ENCODE data around the gene USP12. TPM values are rescaled to one million over a fixed set of nuclear protein-coding genes. Genes with fewer than 3 reads are reported as not detected.

USP12 gene
- total RNA-seq, 1 donor from 2014 or later, result 30.5 TPM

- Histone ChIP-seq H3K9me3 (ENCODE audit: insufficient read depth, low read depth, low read length) (no peaks in the 10 kb centered on the region), H3K4me1 (ENCODE audit: insufficient read depth, low read length) (peaks cover 15% of the 10 kb centered on the region), H3K9ac (ENCODE audit: low read length) (peak overlapping the region; percentile 21), H3K79me2 (ENCODE audit: insufficient read depth, low read length) (no peaks in the 10 kb centered on the region), H3K4me2 (ENCODE audit: low read length) (peak overlapping the region; percentile 59), H3K27me3 (ENCODE audit: insufficient read depth, low read length) (peaks cover 10% of the 10 kb centered on the region), H3K4me3 (ENCODE audit: insufficient read depth, low read depth, low read length) (no peak overlapping the region), H3K36me3 (ENCODE audit: insufficient read depth, low read length) (no peaks in the 10 kb centered on the region), H3K27ac (ENCODE audit: low read depth, low read length) (no peak overlapping the region), H2AFZ (ENCODE audit: low read depth, low read length) (peak overlapping the region; percentile 49), H4K20me1 (ENCODE audit: insufficient read depth, low read length) (no peaks in the 10 kb centered on the region)
- peaks cover 6% of the 10 kb centered on the region for H3K4me1 Mint-ChIP-seq (ENCODE audit: low read depth, unreplicated experiment)
- H3K27ac Mint-ChIP-seq (ENCODE audit: unreplicated experiment), result no peak overlapping the region
- H3K4me3 Mint-ChIP-seq (ENCODE audit: unreplicated experiment), result no peak overlapping the region
- peaks cover 8% of the 10 kb centered on the region for H3K9me3 Mint-ChIP-seq (ENCODE audit: unreplicated experiment)
- FAIRE-seq (no peak), DNase-seq (ENCODE audit: low read depth) (peak; percentile 68)
- no peak for TF ChIP-seq EZH2 (IDR thresholded peaks at IDR 0.05; ENCODE audit: insufficient read depth, low read length)
- peaks cover 21% of the 10 kb centered on the region for H3K27me3 Mint-ChIP-seq (ENCODE audit: low read depth, unreplicated experiment)
- H3K36me3 Mint-ChIP-seq (ENCODE audit: low read depth, unreplicated experiment), result peaks cover 5% of the 10 kb centered on the region
Measured at GRCh38 chr13:27022571-27023311, 148.9 kb downstream of the USP12 start.

- no peaks in the 10 kb centered on the region for H4K20me1 ChIP-seq (ENCODE audit: insufficient read depth, low read length)
- Mint-ChIP-seq H3K27me3 (ENCODE audit: low read depth, unreplicated experiment) (peaks cover 7% of the 10 kb centered on the region), H3K9me3 (ENCODE audit: unreplicated experiment) (peaks cover 1% of the 10 kb centered on the region), H3K4me3 (ENCODE audit: unreplicated experiment) (no peak overlapping the region), H3K36me3 (ENCODE audit: low read depth, unreplicated experiment) (peaks cover 2% of the 10 kb centered on the region), H3K4me1 (ENCODE audit: low read depth, unreplicated experiment) (peaks cover 6% of the 10 kb centered on the region), H3K27ac (ENCODE audit: unreplicated experiment) (no peak overlapping the region)
- no peaks in the 10 kb centered on the region for H3K9me3 ChIP-seq (ENCODE audit: insufficient read depth, low read depth, low read length)
- FAIRE-seq (no peak), DNase-seq (ENCODE audit: low read depth) (no peak)
- no peak overlapping the region for H3K4me2 ChIP-seq (ENCODE audit: low read length)
- H3K4me1 ChIP-seq (ENCODE audit: insufficient read depth, low read length), result peaks cover 15% of the 10 kb centered on the region
- no peaks in the 10 kb centered on the region for H3K79me2 ChIP-seq (ENCODE audit: insufficient read depth, low read length)
- no peaks in the 10 kb centered on the region for H3K36me3 ChIP-seq (ENCODE audit: insufficient read depth, low read length)
- no peak overlapping the region for H3K4me3 ChIP-seq (ENCODE audit: insufficient read depth, low read depth, low read length)
- H3K9ac ChIP-seq (ENCODE audit: low read length), result no peak overlapping the region
- peaks cover 5% of the 10 kb centered on the region for H3K27me3 ChIP-seq (ENCODE audit: insufficient read depth, low read length)
- TF ChIP-seq CTCF (IDR thresholded peaks at IDR 0.05; ENCODE audit: insufficient read depth, low read depth, low read length) (no peak), EZH2 (IDR thresholded peaks at IDR 0.05; ENCODE audit: insufficient read depth, low read length) (no peak)
- H2AFZ ChIP-seq (ENCODE audit: low read depth, low read length), result no peak overlapping the region
- no peak overlapping the region for H3K27ac ChIP-seq (ENCODE audit: low read depth, low read length)
Measured at GRCh38 chr13:27020415-27020814, 151.2 kb downstream of the USP12 start.

- H3K36me3 ChIP-seq (ENCODE audit: insufficient read depth, low read length), result no peaks in the 10 kb centered on the region
- H3K9me3 ChIP-seq (ENCODE audit: insufficient read depth, low read depth, low read length), result no peaks in the 10 kb centered on the region
- Mint-ChIP-seq H3K4me3 (ENCODE audit: unreplicated experiment) (no peak overlapping the region), H3K4me1 (ENCODE audit: low read depth, unreplicated experiment) (peaks cover 6% of the 10 kb centered on the region), H3K27me3 (ENCODE audit: low read depth, unreplicated experiment) (no peaks in the 10 kb centered on the region), H3K36me3 (ENCODE audit: low read depth, unreplicated experiment) (no peaks in the 10 kb centered on the region), H3K9me3 (ENCODE audit: unreplicated experiment) (peaks cover 1% of the 10 kb centered on the region), H3K27ac (ENCODE audit: unreplicated experiment) (no peak overlapping the region)
- H3K27me3 ChIP-seq (ENCODE audit: insufficient read depth, low read length), result no peaks in the 10 kb centered on the region
- no peak overlapping the region for H3K4me3 ChIP-seq (ENCODE audit: insufficient read depth, low read depth, low read length)
- TF ChIP-seq CTCF (IDR thresholded peaks at IDR 0.05; ENCODE audit: insufficient read depth, low read depth, low read length) (no peak), EZH2 (IDR thresholded peaks at IDR 0.05; ENCODE audit: insufficient read depth, low read length) (no peak)
- no peak overlapping the region for H3K4me2 ChIP-seq (ENCODE audit: low read length)
- H3K9ac ChIP-seq (ENCODE audit: low read length), result no peak overlapping the region
- H3K27ac ChIP-seq (ENCODE audit: low read depth, low read length), result no peak overlapping the region
- no peaks in the 10 kb centered on the region for H4K20me1 ChIP-seq (ENCODE audit: insufficient read depth, low read length)
- FAIRE-seq (no peak), DNase-seq (ENCODE audit: low read depth) (no peak)
- no peak overlapping the region for H2AFZ ChIP-seq (ENCODE audit: low read depth, low read length)
- peaks cover 15% of the 10 kb centered on the region for H3K4me1 ChIP-seq (ENCODE audit: insufficient read depth, low read length)
- H3K79me2 ChIP-seq (ENCODE audit: insufficient read depth, low read length), result no peaks in the 10 kb centered on the region
Measured at GRCh38 chr13:27018882-27019281, 152.7 kb downstream of the USP12 start.

All from astrocyte (in vitro differentiated cells and primary cell).